Measurements from ENCODE around the gene LAMA3.

Gene LAMA3

DNA sequence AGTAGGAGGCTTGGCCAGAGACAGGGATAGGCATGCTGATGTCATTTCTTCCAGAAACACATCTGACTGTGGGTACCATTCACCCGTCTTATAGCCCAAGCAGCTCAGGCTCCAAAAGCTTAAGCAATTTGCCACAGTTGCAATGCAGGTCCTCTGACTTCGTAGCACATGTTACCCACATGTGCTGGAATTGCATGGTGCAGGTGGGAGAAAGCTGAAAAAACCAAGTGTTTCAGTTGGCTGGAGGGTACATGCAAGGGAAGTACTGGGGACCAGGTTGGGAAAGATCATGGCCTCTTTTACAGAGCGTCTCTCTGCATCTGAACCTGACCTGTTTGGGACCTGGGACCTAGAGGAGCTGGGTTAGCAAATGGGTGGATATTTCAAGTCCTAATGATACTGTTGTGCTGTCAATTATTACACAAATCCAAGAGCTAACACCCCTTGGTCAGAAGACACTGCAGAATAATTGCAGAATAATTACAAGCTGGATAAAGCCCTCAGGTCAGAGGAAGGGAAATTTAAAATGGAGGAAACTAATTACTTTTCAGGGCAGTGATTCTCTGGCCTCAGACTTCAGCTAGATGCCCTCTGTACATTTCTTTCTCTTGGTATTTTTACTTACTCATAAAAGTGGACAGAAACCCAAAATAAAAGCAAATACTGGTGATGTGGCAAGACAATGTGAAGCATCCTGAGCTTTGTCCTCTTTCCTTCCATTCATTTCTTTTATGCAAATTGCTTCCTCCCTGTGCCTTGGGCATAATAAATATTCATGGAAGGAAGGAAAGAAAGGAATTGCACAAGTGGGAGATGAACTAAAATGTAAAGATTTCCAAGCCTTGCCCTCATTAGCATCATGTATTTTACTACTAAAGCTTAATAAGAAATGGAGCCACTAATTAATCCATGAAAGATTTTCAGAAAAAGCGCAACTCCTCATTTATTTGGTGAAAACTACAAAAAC lies 279.7 kb downstream of the LAMA3 start:
- no peak overlapping the region for H3K4me3 ChIP-seq (ENCODE audit: low read length)
- no peak for DNase-seq (ENCODE audit: low read depth, low spot score)

DNA sequence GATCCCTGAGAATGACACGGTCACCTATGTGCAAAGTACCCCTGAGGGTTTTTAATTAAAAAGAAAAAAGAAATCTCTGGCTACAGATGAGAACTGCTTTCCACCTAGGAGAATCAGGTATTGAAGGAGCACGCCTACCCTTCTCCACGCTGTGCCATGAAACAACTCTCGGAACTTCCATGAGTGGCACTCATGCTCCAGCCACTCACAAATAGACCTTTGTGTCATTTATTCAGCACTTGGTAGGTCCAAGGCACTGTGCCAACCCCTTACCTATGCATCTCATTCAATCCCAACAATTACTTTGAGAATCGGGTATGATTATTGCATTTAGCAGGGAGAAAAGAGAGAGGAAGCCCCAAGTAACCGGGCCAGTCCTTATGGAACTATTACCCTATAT lies 280.4 kb downstream of the LAMA3 start:
- DNase-seq (ENCODE audit: low read depth, low spot score), result no peak
- H3K4me3 ChIP-seq (ENCODE audit: low read length), result no peak overlapping the region

DNA sequence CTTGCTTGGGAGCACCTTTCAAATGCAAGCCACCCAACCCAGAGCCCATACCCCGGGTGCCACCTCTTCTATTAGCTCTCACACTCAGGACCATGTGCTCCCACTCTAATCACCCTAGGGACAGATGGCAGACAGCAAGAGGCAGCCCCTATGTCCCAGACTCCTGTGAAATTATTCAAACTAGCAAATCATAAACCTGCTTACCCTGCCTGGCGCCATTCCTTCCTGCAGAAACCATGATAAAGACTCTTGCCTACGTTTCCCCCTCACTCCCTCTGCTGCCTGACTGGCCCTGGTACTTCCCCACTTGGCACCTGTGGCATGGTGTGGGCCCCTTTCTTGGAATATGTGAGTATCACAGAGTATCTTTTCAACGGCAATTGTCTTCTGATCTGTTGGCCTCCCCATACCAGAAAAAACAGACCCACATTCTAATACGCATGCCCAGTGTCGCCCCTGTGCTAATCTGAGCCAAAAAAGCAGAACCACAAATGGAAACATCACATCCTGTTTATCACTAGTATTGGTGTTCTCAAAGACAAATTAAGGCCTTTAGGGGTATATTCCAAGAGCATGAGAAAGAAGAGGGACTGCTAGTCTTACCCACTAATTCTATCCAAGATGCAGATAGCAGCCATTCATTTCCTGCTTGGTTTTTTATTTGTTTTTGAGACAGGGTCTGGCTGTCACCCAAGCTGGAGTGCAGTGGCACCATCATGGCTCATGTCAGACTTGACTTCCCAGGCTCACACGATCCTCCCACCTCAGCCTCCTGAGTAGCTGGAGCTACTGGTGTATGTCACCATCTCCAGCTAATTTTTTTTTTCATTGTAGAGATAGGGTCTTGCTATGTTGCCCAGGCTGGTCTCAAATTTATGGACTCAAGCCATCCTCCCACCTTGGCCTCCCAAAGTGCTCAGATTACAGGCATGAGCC lies 281.2 kb downstream of the LAMA3 start:
- H3K4me3 ChIP-seq (ENCODE audit: low read length), result no peak overlapping the region
- peak; percentile 20 for DNase-seq (ENCODE audit: low read depth, low spot score)

DNA sequence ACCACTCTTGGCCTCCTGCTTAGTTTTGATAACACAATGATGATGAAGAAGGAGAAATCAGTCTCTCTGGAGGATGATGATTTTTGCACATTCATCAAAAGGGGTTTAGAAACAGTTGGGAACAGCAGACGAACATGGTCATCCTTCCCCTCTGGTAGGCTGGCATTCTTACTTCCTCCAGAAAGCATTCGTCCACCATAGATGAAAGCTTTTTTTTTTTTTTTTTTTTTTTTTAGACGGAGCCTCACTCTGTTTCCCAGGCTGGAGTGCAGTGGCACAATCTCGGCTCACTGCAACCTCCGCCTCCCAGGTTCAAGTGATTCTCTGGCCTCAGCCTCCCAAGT lies 281.8 kb downstream of the LAMA3 start:
- no peak for DNase-seq (ENCODE audit: low read depth, low spot score)

DNA sequence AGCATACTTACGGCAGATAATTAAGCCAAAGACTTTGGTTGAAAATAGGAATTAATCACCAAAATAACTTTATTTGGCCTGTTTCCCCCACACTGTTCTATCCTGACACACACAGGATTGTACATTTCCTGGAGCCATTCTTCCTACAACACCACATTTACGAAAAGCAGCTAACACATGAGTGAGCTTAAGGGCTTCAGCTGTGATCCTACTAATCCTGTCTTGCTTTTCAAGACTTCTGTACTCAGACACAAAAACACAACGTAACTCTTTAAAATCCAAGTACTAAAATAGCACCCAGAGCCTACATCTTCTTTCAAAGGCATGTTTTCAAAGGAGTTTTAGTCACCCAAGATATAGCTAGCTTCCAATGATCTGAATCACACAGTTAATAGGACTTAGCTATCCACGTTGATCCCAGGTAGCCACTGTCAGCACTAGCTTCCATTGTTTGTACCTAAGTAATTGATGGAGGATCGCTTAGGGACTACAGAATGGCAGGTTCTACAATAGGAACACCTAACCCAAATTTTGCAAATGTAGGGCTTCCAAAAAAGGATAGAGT lies 282.5 kb downstream of the LAMA3 start:
- DNase-seq (ENCODE audit: low read depth, low spot score), result no peak

More for the DNA sequence above, 281.8 kb downstream of the LAMA3 start:
- H3K4me3 ChIP-seq (ENCODE audit: low read length), result no peak overlapping the region

DNA sequence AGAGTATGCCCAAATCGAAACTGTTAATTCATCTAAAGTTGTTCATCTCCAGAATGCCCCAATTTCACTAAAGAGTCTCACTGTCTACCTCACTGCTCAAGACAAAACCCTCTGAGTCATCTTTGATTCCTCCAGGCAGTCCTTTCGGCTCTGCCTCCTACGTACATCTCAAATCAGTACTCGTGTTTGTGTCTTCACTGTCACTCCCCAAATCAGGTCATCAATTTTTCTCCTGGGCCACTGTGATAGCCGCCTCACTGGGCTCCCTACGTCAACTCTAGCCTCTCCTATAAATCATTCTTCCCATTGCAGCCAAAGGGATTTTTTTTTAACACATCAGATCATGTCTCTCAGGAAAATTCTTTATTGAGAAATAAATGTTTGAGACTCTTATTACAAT lies 283.2 kb downstream of the LAMA3 start:
- no peak for DNase-seq (ENCODE audit: low read depth, low spot score)
- H3K4me3 ChIP-seq (ENCODE audit: low read length), result no peak overlapping the region

More for the DNA sequence above, 282.5 kb downstream of the LAMA3 start:
- H3K4me3 ChIP-seq (ENCODE audit: low read length), result no peak overlapping the region

DNA sequence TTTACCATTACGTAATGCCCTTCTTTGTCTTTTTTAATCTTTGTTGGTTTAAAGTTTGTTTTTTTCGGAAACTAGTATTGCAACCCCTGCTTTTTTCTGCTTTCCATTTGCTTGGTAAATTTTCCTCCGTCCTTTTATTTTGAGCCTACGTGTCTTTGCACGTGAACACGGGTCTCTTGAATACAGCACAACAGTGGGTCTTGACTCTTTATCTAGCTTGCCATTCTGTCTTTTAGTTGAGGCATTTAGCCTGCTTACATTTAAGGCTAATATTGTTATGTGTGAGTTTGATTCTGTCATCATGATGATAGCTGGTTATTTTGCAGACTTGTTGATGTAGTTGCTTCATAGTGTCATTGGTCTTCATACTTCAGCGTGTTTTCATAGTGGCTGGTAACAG lies 287.9 kb downstream of the LAMA3 start:
- DNase-seq (ENCODE audit: low read depth, low spot score), result no peak
- no peak overlapping the region for H3K4me3 ChIP-seq (ENCODE audit: low read length)

DNA sequence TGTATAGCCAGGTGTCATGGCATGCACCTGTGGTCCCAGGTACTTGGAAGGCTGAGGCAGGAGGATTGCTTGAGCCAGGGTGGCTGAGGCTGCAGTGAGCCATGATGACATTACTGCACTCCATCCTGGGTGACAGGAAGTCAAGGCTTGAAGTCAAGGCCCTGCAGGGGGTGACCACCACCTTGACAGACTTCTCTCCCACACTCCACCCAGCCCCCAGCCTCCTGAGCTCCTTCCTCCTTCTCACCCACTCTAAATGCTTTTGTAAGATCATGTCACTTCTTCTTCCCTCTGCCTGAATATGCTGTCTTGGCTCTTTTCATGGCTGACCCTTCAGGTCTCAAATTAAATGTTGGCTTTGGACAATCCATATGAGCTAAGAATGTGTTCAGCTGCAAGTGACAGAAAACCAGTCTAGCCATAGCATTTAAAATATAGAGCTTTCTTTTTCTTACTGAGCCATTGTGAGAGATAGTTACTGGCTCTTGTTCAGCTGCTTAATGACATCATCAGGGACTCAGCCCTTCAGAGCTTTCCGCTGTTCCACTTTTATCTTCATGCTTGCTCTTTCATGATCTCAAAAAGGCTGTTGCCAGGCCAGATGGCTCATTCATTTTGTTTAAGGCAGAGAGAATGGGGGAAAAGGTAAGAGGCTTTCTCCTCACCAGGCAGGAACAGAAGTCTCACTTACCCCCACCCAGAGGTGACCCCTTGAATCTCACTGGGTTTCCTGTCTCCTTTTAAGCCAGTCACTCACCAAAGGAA lies 288.6 kb downstream of the LAMA3 start:
- DNase-seq (ENCODE audit: low read depth, low spot score), result peak; percentile 20
- H3K4me3 ChIP-seq (ENCODE audit: low read length), result no peak overlapping the region

DNA sequence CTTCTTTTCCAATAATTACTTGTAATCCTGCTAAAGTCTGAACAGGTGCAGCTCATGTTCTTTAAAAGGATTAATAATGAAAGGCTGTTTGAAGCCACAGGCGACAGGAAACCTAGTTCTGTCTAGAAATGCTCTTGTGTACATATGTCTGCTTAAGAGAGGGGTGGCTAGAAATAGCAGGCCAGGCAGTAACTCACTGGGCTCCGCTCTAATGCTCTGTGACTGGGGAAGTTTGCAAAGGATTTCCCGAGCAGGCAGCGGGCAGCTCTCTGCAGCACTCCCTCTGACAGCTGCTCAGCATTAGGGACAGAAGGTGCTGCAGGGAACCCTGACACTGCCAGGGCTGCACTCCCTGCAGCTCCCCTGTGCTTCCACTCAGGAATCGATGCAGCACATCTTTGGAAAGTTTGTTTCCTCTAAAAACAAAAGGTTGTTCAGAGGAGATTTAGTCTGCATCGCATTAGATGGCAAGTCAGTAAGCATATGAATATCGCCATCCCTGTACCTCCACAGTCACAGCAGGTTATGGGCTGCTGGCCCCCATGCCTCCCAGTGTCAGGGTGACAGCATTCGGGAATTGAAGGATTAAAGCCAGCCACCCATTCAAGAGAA lies 292.2 kb downstream of the LAMA3 start:
- no peak overlapping the region for H3K4me3 ChIP-seq (ENCODE audit: low read length)
- no peak for DNase-seq (ENCODE audit: low read depth, low spot score)

DNA sequence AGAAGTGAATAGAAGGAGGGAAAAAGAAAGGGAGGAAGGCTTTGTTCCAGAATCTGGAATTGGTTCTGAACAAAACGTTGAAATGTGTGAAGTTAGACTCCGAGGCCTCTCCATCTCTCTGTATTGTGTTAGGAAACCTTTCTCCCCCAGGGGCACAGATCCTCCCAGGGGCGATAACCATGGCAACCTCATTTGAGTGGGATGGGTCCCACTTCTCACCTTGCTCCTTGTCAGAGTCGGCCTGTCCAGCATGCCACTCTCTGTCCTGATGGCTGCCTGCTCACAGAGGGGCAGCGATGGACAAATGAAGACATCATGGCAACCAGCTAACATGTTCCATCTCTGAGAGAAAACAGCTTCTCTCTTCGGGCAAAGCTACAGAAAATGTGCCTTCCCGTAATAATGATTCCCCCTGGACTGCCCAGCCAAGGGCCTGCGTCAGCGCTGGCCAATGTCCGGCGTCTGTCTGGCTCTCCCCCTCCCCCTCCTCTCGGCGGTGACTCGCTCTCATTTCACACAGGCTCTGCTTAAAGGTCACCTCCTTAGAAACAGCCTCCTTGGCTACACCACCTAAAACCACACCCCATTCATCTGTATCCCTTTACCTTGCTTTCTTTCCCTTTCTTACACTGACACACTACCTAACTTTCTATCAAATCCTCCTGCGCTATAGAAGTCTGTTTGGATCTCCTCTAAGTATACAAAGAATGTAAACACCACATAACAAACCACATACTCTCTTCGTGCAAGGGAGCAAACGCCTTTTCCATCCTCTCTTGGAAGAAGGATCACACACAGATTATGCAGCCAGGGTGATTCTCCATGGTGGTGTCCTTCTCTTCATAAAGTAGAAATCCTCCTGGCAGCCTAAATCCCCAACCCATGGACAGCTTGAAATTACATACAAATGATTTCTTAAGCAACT lies 293.2 kb downstream of the LAMA3 start:
- H3K4me3 ChIP-seq (ENCODE audit: low read length), result no peak overlapping the region
- no peak for DNase-seq (ENCODE audit: low read depth, low spot score)

DNA sequence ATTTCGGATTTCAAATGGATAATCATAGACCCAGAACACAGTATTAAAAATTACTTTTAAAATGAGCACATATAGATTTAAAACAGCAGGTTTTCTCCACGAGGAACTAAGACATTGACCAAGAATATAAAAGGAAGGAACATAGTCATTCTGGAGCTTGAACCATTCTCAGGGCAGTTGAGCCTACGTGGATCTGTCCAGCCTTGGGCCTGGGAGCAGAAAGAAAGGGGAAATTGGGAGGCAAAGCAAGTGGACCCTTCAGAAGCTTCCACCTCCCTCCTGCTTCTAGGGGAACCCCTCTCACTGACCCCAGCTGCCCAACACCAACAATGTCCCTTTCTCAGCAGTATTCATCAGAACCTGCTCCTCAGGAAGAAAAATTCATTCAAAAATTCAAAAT lies 293.9 kb downstream of the LAMA3 start:
- no peak for DNase-seq (ENCODE audit: low read depth, low spot score)
- no peak overlapping the region for H3K4me3 ChIP-seq (ENCODE audit: low read length)

DNA sequence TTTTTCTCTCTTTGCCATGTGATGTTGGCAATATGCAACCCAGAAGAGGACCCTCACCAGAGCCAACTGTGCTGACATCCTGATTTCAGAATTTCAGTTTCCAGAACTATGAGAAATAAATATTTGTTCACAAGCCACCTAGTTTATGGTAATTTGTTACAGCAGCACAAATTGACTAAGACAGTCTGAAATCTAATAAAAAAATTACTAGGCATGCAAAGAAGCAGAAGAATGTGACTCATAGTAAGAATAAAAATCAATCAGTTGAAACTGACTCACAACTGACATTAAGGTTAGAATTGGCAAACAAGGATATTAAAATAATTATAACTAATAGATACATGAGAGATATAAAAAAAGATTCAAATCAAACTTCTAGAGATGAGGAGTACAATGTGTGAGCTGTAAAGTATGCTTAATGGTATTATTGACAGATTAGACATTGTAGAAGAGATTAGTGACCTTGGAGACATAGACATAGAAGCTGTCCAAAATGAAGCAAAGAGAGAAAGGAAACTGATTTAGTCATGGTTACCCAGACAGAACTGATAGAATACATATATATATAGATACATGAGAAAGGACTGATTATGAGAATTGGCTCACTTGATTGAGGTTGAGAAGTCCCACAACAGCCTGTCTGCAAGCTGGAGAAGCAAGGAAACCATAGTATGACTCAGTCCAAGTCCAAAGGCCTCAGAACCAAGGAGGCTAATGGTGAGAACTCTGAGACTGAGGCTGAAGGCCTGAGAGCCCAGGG lies 297.5 kb downstream of the LAMA3 start:
- no peak for DNase-seq (ENCODE audit: low read depth, low spot score)
- H3K4me3 ChIP-seq (ENCODE audit: low read length), result no peak overlapping the region

DNA sequence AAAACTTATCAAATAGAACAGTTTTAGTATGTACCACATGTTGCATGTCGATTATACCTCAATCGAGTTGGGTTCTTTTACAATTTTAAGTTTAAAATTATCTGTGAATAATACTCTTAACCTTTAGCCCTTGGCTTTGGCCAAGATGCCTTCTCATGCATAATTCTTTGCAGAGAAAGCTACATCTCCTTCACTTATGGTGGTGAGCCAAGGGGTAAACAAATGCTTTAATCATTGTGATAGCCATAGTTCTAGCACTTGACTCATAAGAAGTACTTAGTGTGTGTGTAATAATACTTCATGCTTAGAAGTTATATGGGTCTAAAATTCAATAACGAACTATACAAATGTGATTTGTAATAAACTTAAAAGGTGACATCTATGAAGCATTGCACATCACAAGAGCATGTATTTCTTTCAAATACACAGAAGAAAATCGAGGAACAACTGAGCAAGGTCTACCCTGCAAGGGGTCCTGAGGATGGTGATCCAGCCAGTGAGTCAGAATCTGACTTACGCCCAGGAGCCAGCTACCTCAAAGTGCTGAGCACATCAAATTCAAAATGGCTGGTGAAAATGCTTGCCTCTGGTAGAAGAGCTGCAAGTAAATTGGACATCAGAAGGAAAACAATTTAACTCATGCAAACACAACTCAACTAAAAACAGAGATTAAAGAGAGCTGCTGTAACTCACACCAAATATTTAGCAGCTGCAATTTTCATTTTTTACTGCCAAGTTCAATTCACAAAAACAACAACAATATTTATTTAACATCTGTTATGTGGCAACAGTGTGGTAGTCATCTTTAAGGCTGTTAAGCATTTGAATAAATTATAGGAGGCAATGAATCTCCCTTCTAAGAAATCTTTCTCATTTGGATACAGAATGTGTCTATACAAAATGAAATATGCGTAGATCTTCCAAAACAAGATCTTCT lies 301.5 kb downstream of the LAMA3 start:
- H3K4me3 ChIP-seq (ENCODE audit: low read length), result no peak overlapping the region
- no peak for DNase-seq (ENCODE audit: low read depth, low spot score)

DNA sequence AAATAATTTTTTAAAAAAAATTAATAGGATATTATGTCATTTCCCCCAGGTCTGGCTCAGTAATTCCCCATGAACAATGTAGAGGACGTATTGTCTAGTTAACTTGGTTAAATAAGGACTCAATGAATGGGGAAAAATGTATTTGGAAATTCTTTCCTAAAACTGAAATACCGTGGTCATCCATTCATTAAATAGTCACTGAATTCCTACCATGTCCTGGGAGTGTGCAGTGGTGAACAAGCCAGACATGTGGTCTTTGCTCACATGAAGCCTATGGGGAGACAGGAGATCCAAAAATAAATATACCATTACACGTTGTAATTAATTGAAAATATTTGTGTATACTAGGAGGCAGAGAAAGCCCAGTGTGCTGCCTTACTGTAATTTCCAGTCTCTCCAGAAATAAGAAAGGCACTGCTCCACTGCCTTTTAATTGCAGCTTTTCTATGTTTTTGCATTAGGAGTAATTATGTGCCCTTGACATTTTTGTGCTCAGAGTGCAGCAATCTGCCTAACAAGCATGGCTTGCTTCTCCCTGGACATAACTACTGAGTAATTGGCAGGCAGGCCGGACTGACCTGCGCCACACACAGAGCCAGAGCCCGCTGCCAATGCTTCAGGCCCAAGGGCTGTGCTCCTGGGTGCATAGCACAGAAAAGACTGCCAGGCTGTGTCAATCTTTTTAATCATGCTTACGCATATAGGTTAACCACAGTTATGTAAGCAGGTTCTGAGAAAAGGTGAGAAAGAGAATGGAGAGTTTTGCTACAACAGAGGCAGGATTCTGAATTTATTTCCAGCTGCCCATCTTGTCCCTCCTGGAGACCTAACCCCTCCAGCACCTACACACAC lies 303.1 kb downstream of the LAMA3 start:
- no peak for DNase-seq (ENCODE audit: low read depth, low spot score)
- H3K4me3 ChIP-seq (ENCODE audit: low read length), result no peak overlapping the region

DNA sequence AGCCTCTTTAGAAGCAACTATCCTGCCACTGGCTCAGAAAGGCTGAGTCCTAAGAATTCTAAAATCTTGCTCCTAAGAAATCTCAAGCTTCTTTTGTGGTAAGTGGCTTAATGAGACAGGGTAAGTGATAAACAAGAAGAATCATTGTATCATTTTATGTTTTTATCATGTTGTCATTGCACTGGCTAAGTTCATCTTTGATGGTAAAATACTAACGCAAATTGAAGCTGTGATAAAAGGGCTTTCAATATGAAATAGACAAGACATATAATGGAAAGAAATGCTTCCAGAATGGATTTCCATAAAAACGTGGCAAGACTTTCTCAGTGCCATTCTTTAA lies 303.7 kb downstream of the LAMA3 start:
- no peak for DNase-seq (ENCODE audit: low read depth, low spot score)
- no peak overlapping the region for H3K4me3 ChIP-seq (ENCODE audit: low read length)

Measured in Jurkat, Clone E6-1 (cell line).